SU-DHL-6 (cell line): ENCODE measurements around the gene DHX58.

ENCODE experiments used
- EZH2phosphoT487 ChIP-seq: fragments of 200-600 bp; sonication (generic), shearing (Covaris generic); conservative IDR thresholded peaks from 2 replicates; pipeline ENCODE4 v1.6.1; 2018; ENCODE audit warnings: mild to moderate bottlenecking, antibody characterized with exemption, low read length, moderate library complexity, mixed read lengths
- TF ChIP-seq, protein P1 (sequence below): fragments of 200-600 bp; sonication (generic); IDR thresholded peaks from one replicate; pipeline ENCODE4 v1.5.1; 2017; ENCODE audit warnings: antibody characterized with exemption, mild to moderate bottlenecking, low read length, moderate library complexity; ENCODE audit not compliant: insufficient read depth, poor library complexity, severe bottlenecking

DNA sequence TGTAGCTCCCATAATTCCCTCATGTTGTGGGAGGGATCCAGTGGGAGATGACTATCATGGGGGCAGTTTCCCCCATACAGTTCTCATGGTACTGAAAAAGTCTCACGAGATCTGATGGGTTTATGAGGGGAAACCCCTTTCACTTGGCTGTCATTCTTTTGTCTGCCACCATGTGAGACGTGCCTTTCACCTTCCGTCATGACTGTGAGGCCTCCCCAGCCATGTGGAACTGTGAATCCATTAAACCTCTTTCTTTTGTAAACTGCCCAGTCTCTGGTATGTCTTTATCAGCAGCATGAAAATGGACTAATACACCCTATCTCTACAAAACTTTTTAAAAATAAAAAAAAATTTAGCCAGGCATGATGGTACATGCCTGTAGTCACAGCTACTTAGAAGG, 55.9 kb downstream of the DHX58 start:
- TF ChIP-seq, protein P1, sequence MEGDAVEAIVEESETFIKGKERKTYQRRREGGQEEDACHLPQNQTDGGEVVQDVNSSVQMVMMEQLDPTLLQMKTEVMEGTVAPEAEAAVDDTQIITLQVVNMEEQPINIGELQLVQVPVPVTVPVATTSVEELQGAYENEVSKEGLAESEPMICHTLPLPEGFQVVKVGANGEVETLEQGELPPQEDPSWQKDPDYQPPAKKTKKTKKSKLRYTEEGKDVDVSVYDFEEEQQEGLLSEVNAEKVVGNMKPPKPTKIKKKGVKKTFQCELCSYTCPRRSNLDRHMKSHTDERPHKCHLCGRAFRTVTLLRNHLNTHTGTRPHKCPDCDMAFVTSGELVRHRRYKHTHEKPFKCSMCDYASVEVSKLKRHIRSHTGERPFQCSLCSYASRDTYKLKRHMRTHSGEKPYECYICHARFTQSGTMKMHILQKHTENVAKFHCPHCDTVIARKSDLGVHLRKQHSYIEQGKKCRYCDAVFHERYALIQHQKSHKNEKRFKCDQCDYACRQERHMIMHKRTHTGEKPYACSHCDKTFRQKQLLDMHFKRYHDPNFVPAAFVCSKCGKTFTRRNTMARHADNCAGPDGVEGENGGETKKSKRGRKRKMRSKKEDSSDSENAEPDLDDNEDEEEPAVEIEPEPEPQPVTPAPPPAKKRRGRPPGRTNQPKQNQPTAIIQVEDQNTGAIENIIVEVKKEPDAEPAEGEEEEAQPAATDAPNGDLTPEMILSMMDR, result no peak
- TF ChIP-seq EZH2phosphoT487, result no peak
